Smooth muscle cell (in vitro differentiated cells): Measurements from ENCODE around the gene MARCHF11. TPM values are rescaled to one million over a fixed set of nuclear protein-coding genes. Genes with fewer than 3 reads are reported as not detected.

Experiments
- DNase-seq: peaks from one replicate; lab custom pipeline; 2025; ENCODE audit not compliant: unreplicated experiment; lab: John Stamatoyannopoulos, UW
- H2AFZ ChIP-seq: fragments of 200-600 bp; sonication (generic); 2 replicates; pipeline ENCODE4 v1.6.0; 2016; ENCODE audit warnings: antibody characterized with exemption, low read depth, mild to moderate bottlenecking
- H3F3A ChIP-seq: fragments of 200-600 bp; sonication (generic); 2 replicates; pipeline ENCODE4 v1.6.0; 2017; ENCODE audit warnings: antibody characterized with exemption, low read depth
- H3K27ac ChIP-seq: fragments of 200-600 bp; sonication (generic); 2 replicates; pipeline ENCODE4 v1.5.1; 2016; ENCODE audit warnings: low read depth, mild to moderate bottlenecking
- H3K27me3 ChIP-seq: fragments of 200-600 bp; sonication (generic); 2 replicates; pipeline ENCODE4 v1.6.1; 2016; ENCODE audit warnings: low read depth, mild to moderate bottlenecking
- H3K36me3 ChIP-seq: fragments of 200-600 bp; sonication (generic); 2 replicates; pipeline ENCODE4 v1.5.1; 2016; ENCODE audit warnings: low read depth
- H3K4me1 ChIP-seq: fragments of 200-600 bp; sonication (generic); 2 replicates; pipeline ENCODE4 v1.5.1; 2016; ENCODE audit warnings: low read depth
- H3K4me2 ChIP-seq: fragments of 200-600 bp; sonication (generic); 2 replicates; pipeline ENCODE4 v1.6.0; 2016; ENCODE audit warnings: mild to moderate bottlenecking
- H3K4me3 ChIP-seq: fragments of 200-600 bp; sonication (generic); 2 replicates; pipeline ENCODE4 v1.5.1; 2016; ENCODE audit warnings: mild to moderate bottlenecking
- H3K79me2 ChIP-seq: fragments of 200-600 bp; sonication (generic); 2 replicates; pipeline ENCODE4 v1.6.0; 2016; ENCODE audit warnings: low read depth, mild to moderate bottlenecking
- H3K9ac ChIP-seq: fragments of 200-600 bp; sonication (generic); 2 replicates; pipeline ENCODE4 v1.6.0; 2016; ENCODE audit warnings: low read depth
- H3K9me3 ChIP-seq: fragments of 200-600 bp; sonication (generic); replicated peaks from 2 replicates; pipeline ENCODE4 v1.5.1; 2016; ENCODE audit warnings: low read depth
- H4K20me1 ChIP-seq: fragments of 200-600 bp; sonication (generic); 2 replicates; pipeline ENCODE4 v1.6.0; 2016; ENCODE audit warnings: low read depth
- whole genome bisulfite sequencing: methylation state at CpG from one replicate; pipeline ENCODE4 v1.1.7; 2016; ENCODE audit warnings: low lambda C conversion rate; 5-methylcytosine and 5-hydroxymethylcytosine counted together
- polyA plus RNA-seq: library from polyadenylated mRNA; unstranded; fragments of >200 nt; fragmentation: Nextera tagmentation; extraction: Ambion mirVana; gene quantifications from 2 replicates; pipeline ENCODE4 v1.2.1, GENCODE V29; 2016
- total RNA-seq: library from RNA; depleted of rRNA; stranded (reverse); fragments of >200 nt; gene quantifications from 2 replicates; pipeline ENCODE4 v1.2.3, GENCODE V29; 2014
- TF ChIP-seq, protein P1 (sequence below): fragments of 200-600 bp; sonication (generic); IDR thresholded peaks from 2 replicates; pipeline ENCODE4 v1.5.1; 2017; ENCODE audit warnings: borderline replicate concordance, mild to moderate bottlenecking, antibody characterized with exemption; ENCODE audit not compliant: insufficient read depth, poor library complexity, severe bottlenecking

Gene MARCHF11
- total and polyA plus RNA-seq, 2 experiments from 2014 or later: not detected

DNA sequence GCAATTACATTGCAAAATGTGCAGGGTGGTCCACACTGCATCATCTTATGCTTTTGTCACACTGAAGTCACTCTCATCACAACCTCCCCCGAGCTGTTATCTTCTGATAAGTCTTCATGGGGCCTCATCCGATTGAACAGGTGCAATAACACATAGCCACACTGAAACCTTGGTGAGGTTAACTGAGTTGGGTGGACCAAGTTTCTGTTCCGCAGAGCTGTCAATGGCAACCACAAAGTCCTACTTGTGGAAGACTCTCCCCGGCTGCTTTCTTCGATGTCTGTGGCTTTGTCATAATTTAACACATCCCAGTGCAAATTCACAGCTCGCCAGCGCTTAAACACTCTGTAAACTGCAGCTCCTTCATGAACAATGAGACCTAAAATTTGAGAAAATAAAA is 112.2 kb downstream of the MARCHF11 start:
- 95% methylated on average over 7 of the region's 7 CpGs for WGBS
- no peak overlapping the region for H3K27ac ChIP-seq
- no peaks in the 10 kb centered on the region for H3K27me3 ChIP-seq
- no peaks in the 10 kb centered on the region for H4K20me1 ChIP-seq
- no peak for DNase-seq
- H3K4me1 ChIP-seq: peaks cover 7% of the 10 kb centered on the region
- H3K36me3 ChIP-seq: no peaks in the 10 kb centered on the region
- no peak overlapping the region for H3K4me3 ChIP-seq
- no peak overlapping the region for H2AFZ ChIP-seq
- no peak overlapping the region for H3K9ac ChIP-seq
- H3K79me2 ChIP-seq: no peaks in the 10 kb centered on the region
- TF ChIP-seq, protein P1, sequence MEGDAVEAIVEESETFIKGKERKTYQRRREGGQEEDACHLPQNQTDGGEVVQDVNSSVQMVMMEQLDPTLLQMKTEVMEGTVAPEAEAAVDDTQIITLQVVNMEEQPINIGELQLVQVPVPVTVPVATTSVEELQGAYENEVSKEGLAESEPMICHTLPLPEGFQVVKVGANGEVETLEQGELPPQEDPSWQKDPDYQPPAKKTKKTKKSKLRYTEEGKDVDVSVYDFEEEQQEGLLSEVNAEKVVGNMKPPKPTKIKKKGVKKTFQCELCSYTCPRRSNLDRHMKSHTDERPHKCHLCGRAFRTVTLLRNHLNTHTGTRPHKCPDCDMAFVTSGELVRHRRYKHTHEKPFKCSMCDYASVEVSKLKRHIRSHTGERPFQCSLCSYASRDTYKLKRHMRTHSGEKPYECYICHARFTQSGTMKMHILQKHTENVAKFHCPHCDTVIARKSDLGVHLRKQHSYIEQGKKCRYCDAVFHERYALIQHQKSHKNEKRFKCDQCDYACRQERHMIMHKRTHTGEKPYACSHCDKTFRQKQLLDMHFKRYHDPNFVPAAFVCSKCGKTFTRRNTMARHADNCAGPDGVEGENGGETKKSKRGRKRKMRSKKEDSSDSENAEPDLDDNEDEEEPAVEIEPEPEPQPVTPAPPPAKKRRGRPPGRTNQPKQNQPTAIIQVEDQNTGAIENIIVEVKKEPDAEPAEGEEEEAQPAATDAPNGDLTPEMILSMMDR: no peak
- no peaks in the 10 kb centered on the region for H3K9me3 ChIP-seq
- H3F3A ChIP-seq: no peaks in the 10 kb centered on the region
- no peak overlapping the region for H3K4me2 ChIP-seq

DNA sequence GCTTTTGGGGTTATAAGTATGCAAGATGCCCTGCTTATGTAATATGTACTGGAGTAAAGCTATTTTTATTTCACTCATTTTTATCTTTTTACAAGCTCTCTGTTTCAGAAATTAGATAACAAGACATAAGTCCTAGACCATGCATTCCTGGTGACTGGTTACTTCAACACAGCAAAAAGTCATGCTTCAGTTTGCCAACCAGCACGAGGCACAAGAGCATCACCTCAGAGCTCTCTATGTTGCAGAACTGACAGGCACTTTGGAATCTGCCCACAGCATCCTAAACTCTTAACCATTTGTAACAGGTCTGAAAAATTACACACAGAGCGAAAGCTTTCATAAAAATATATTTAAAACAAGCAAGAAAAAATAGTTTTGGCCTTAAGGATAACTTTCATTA is 112.8 kb downstream of the MARCHF11 start:
- no peak overlapping the region for H3K27ac ChIP-seq
- H3K79me2 ChIP-seq: no peaks in the 10 kb centered on the region
- H3K9ac ChIP-seq: no peak overlapping the region
- no peak overlapping the region for H2AFZ ChIP-seq
- H4K20me1 ChIP-seq: no peaks in the 10 kb centered on the region
- H3K9me3 ChIP-seq: no peaks in the 10 kb centered on the region
- peaks cover 7% of the 10 kb centered on the region for H3K4me1 ChIP-seq
- DNase-seq: no peak
- TF ChIP-seq, protein P1: no peak
- H3F3A ChIP-seq: no peaks in the 10 kb centered on the region
- no peak overlapping the region for H3K4me3 ChIP-seq
- no peaks in the 10 kb centered on the region for H3K36me3 ChIP-seq
- no peaks in the 10 kb centered on the region for H3K27me3 ChIP-seq
- no peak overlapping the region for H3K4me2 ChIP-seq
- 71% methylated on average over 2 of the region's 2 CpGs for WGBS

DNA sequence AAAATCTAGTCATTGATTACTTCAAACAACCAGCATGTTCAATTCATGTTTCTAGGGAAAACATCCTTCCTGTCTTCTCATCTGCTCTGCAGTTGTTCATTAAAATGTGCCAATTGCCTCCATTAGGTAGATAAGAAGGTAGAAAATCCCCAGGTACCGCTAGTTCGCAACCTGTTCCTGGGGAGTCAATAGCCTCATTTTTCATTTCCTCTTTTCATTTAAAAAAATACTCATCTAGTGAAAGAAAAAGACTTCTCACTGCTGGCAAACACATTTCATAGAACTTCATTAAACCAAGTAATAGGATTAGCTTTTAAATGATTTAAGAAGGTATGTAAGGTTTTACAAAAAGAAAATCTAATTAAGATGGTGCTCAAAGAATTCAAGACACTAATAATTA is 113.3 kb downstream of the MARCHF11 start:
- TF ChIP-seq, protein P1: no peak
- Histone ChIP-seq H3K79me2 (no peaks in the 10 kb centered on the region), H3K4me3 (no peak overlapping the region), H4K20me1 (no peaks in the 10 kb centered on the region), H3K4me2 (no peak overlapping the region), H3F3A (no peaks in the 10 kb centered on the region), H3K27ac (no peak overlapping the region), H3K4me1 (peaks cover 7% of the 10 kb centered on the region), H3K36me3 (no peaks in the 10 kb centered on the region), H2AFZ (no peak overlapping the region), H3K9me3 (no peaks in the 10 kb centered on the region), H3K9ac (no peak overlapping the region), H3K27me3 (no peaks in the 10 kb centered on the region)
- WGBS: 95% methylated on average over 2 of the region's 2 CpGs
- DNase-seq: no peak

DNA sequence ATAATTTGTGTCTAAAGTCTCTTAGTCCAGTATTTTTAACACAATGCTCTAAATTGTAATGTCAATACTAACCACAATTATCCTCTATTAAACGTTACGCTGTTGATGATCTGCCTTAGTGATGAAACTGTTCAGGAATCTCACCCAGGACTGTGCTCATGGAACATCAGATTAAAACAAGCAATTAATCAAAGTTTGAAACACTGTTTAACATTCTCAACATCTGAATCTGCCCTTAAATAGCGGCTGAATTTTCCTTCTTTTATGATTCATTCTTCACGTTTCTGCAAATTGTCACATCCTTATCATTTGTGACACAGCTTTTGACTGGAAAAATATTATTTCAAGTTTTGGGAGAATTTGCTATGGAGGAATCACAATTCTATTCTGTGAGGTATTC is 113.8 kb downstream of the MARCHF11 start:
- Histone ChIP-seq H4K20me1 (no peaks in the 10 kb centered on the region), H3K79me2 (no peaks in the 10 kb centered on the region), H3K4me1 (peaks cover 7% of the 10 kb centered on the region), H3K36me3 (no peaks in the 10 kb centered on the region), H3K27me3 (no peaks in the 10 kb centered on the region), H3K9ac (no peak overlapping the region), H3K27ac (no peak overlapping the region), H3K9me3 (no peaks in the 10 kb centered on the region), H3F3A (no peaks in the 10 kb centered on the region), H3K4me3 (no peak overlapping the region), H3K4me2 (no peak overlapping the region), H2AFZ (no peak overlapping the region)
- TF ChIP-seq, protein P1: no peak
- 68% methylated on average over 4 of the region's 4 CpGs for WGBS
- no peak for DNase-seq
